ENCODE data around the gene OIT3. TPM values are rescaled to one million over a fixed set of nuclear protein-coding genes. Genes with fewer than 3 reads are reported as not detected.
A peak's percentile ranks its signal among the peaks of the same experiment; 100 is the strongest.

The OIT3 gene
- total RNA-seq, 1 experiment from 2014 or later: not detected

DNA sequence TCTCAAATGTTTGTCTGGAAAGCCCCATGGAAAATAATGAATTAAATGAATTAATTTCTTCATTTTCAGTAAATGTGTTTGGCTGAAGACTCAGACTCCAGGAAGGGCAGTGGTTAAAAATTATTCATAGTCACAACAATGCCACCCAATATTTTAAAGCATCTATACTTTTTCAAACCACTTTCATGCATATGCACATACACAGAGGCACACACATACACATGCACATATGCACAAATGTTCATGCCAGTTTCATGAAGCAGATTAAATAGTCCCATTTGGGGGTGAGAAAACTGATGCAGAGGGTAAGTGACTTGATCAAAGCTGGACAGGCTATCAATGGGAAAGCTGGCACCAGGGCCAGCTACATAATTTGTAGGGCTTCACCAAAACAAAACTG lies 62.5 kb downstream of the OIT3 start:
- ChIA-PET POLR2A (no interaction called here), CTCF (no interaction called here)
- peaks cover 12% of the 10 kb centered on the region for H3K36me3 Mint-ChIP-seq (ENCODE audit: insufficient read depth, unreplicated experiment)
- H3K9me3 Mint-ChIP-seq (ENCODE audit: unreplicated experiment): no peaks in the 10 kb centered on the region
- H3K4me3 ChIP-seq (ENCODE audit: low read depth, low read length): no peak overlapping the region
- peaks cover 32% of the 10 kb centered on the region for H3K4me1 ChIP-seq
- no TSS peak for BruUV-seq (replicated peaks)
- H3K27ac Mint-ChIP-seq (ENCODE audit: unreplicated experiment): peak overlapping the region; percentile 91
- H3K4me3 Mint-ChIP-seq (ENCODE audit: unreplicated experiment): no peak overlapping the region
- no peaks in the 10 kb centered on the region for H3K9me3 ChIP-seq
- intact Hi-C loops (cut with micrococcal nuclease; ENCODE audit: unreplicated experiment): no loop called here
- no peaks in the 10 kb centered on the region for H3K27me3 ChIP-seq (replicated peaks; ENCODE audit: control insufficient read depth, insufficient read depth, low read length)
- no peaks in the 10 kb centered on the region for H3K27me3 Mint-ChIP-seq (ENCODE audit: insufficient read depth, unreplicated experiment)
- no peaks in the 10 kb centered on the region for H3K36me3 ChIP-seq (ENCODE audit: control insufficient read depth, insufficient read depth, low read length)
- H3K4me1 Mint-ChIP-seq (ENCODE audit: low read depth, unreplicated experiment): peaks cover 25% of the 10 kb centered on the region
- TF ChIP-seq CTCF (IDR thresholded peaks at IDR 0.05; ENCODE audit: insufficient read depth in 1 of 2, low read depth in 1 of 2, low read length in 1 of 2, severe bottlenecking in 1 of 2, unreplicated experiment in 1 of 2): no peak
- no peak for DNase-seq

DNA sequence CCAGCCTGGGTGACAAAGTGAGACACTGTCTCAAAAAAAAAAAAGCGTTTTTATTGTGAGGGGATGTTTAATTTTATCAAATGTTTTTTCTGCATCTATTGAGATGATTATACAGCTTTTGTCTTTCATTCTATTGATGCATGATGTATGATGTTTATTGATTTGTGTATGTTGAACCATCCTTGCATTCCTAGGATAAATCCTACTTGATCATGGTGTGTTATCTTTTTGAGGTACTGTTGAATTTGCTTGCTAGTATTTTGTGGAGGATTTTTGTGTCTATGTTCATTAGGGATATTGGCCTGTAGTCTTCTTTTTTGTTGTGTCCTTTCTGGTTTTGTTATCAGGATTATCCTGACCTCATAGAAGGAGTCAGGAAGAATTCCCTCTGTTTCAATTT lies 83.3 kb downstream of the OIT3 start:
- Histone ChIP-seq H3K4me3 (ENCODE audit: low read depth, low read length) (no peak overlapping the region), H3K36me3 (ENCODE audit: control insufficient read depth, insufficient read depth, low read length) (no peaks in the 10 kb centered on the region), H3K4me1 (no peaks in the 10 kb centered on the region), H3K27me3 (replicated peaks; ENCODE audit: control insufficient read depth, insufficient read depth, low read length) (no peaks in the 10 kb centered on the region), H3K9me3 (peaks cover 40% of the 10 kb centered on the region)
- Mint-ChIP-seq H3K9me3 (ENCODE audit: unreplicated experiment) (peaks cover 53% of the 10 kb centered on the region), H3K4me1 (ENCODE audit: low read depth, unreplicated experiment) (no peaks in the 10 kb centered on the region), H3K4me3 (ENCODE audit: unreplicated experiment) (no peak overlapping the region), H3K36me3 (ENCODE audit: insufficient read depth, unreplicated experiment) (no peaks in the 10 kb centered on the region), H3K27ac (ENCODE audit: unreplicated experiment) (no peak overlapping the region), H3K27me3 (ENCODE audit: insufficient read depth, unreplicated experiment) (no peaks in the 10 kb centered on the region)
- intact Hi-C loops (cut with micrococcal nuclease; ENCODE audit: unreplicated experiment): no loop called here
- POLR2A ChIA-PET: no interaction called here
- BruUV-seq (replicated peaks): no TSS peak
- no peak for DNase-seq
- no peak for TF ChIP-seq CTCF (IDR thresholded peaks at IDR 0.05; ENCODE audit: insufficient read depth in 1 of 2, low read depth in 1 of 2, low read length in 1 of 2, severe bottlenecking in 1 of 2, unreplicated experiment in 1 of 2)
- CTCF ChIA-PET: no interaction called here

GRCh38 chr10:72979709-72980108 lies 86.2 kb downstream of the OIT3 start:
- Mint-ChIP-seq H3K4me3 (ENCODE audit: unreplicated experiment) (no peak overlapping the region), H3K36me3 (ENCODE audit: insufficient read depth, unreplicated experiment) (no peaks in the 10 kb centered on the region), H3K9me3 (ENCODE audit: unreplicated experiment) (peaks cover 53% of the 10 kb centered on the region), H3K4me1 (ENCODE audit: low read depth, unreplicated experiment) (no peaks in the 10 kb centered on the region), H3K27me3 (ENCODE audit: insufficient read depth, unreplicated experiment) (no peaks in the 10 kb centered on the region), H3K27ac (ENCODE audit: unreplicated experiment) (no peak overlapping the region)
- POLR2A ChIA-PET: no interaction called here
- no peaks in the 10 kb centered on the region for H3K36me3 ChIP-seq (ENCODE audit: control insufficient read depth, insufficient read depth, low read length)
- no peak for DNase-seq
- H3K4me1 ChIP-seq: no peaks in the 10 kb centered on the region
- no peak overlapping the region for H3K4me3 ChIP-seq (ENCODE audit: low read depth, low read length)
- peaks cover 40% of the 10 kb centered on the region for H3K9me3 ChIP-seq
- CTCF ChIA-PET: no interaction called here
- TF ChIP-seq CTCF (IDR thresholded peaks at IDR 0.05; ENCODE audit: insufficient read depth in 1 of 2, low read depth in 1 of 2, low read length in 1 of 2, severe bottlenecking in 1 of 2, unreplicated experiment in 1 of 2): no peak
- no peaks in the 10 kb centered on the region for H3K27me3 ChIP-seq (replicated peaks; ENCODE audit: control insufficient read depth, insufficient read depth, low read length)
- intact Hi-C loops (cut with micrococcal nuclease; ENCODE audit: unreplicated experiment): no loop called here
- no TSS peak for BruUV-seq (replicated peaks)

Data from Caco-2 (cell line).